H9 (cell line): ENCODE measurements around the gene PNO1. TPM values are rescaled to one million over a fixed set of nuclear protein-coding genes. Genes with fewer than 3 reads are reported as not detected.
"Not testable (repeated sequence)": the region's sequence is repeated elsewhere in the genome, so short reads cannot be mapped to it uniquely, and the experiment has no call there.

ENCODE experiments used
- DNase-seq: peaks from one replicate; pipeline ENCODE4 v3.0.0-alpha.2; 2017
- H2AFZ ChIP-seq: one replicate; pipeline ENCODE4 v1.6.1; 2013; ENCODE audit warnings: mild to moderate bottlenecking, low read length, control low read depth, moderate library complexity
- H2AK5ac ChIP-seq: 2 replicates; pipeline ENCODE4 v1.6.1; 2013; ENCODE audit warnings: low read length, control low read depth, mixed read lengths; ENCODE audit not compliant: insufficient read length
- H2BK120ac ChIP-seq: one replicate; pipeline ENCODE4 v1.6.1; 2013; ENCODE audit warnings: low read depth, mild to moderate bottlenecking, low read length, control low read depth, inconsistent platforms; ENCODE audit not compliant: poor library complexity, severe bottlenecking
- H2BK12ac ChIP-seq: 2 replicates; pipeline ENCODE4 v1.6.1; 2013; ENCODE audit warnings: low read length, control low read depth, mixed read lengths, low read depth; ENCODE audit not compliant: insufficient read length
- H2BK15ac ChIP-seq: 2 replicates; pipeline ENCODE4 v1.6.1; 2013; ENCODE audit warnings: low read depth, low read length, control low read depth
- H2BK20ac ChIP-seq: one replicate; pipeline ENCODE4 v1.6.1; 2013; ENCODE audit warnings: low read depth, mild to moderate bottlenecking, low read length, control low read depth, inconsistent platforms; ENCODE audit not compliant: poor library complexity, severe bottlenecking
- H2BK5ac ChIP-seq: 2 replicates; pipeline ENCODE4 v1.6.1; 2013; ENCODE audit warnings: low read length, control low read depth, mixed read lengths; ENCODE audit not compliant: insufficient read length
- H3K14ac ChIP-seq: 2 replicates; pipeline ENCODE4 v1.6.1; 2013; ENCODE audit warnings: low read length, control low read depth; ENCODE audit not compliant: insufficient read depth
- H3K18ac ChIP-seq: 2 replicates; pipeline ENCODE4 v1.6.1; 2013; ENCODE audit warnings: low read depth, mild to moderate bottlenecking, mixed read lengths, low read length, control low read depth; ENCODE audit not compliant: insufficient read length
- H3K23ac ChIP-seq: 2 replicates; pipeline ENCODE4 v1.6.1; 2013; ENCODE audit warnings: low read length, control low read depth, mixed read lengths, low read depth; ENCODE audit not compliant: insufficient read length
- H3K23me2 ChIP-seq: 2 replicates; pipeline ENCODE4 v1.6.1; 2013; ENCODE audit warnings: low read depth, mild to moderate bottlenecking, mixed read lengths, low read length, control low read depth; ENCODE audit not compliant: insufficient read length, poor library complexity, severe bottlenecking
- H3K27ac ChIP-seq: 2 replicates; pipeline ENCODE4 v1.5.1; 2013; ENCODE audit warnings: low read length, control low read depth, mixed read lengths, low read depth; ENCODE audit not compliant: insufficient read length
- H3K27me3 ChIP-seq: 2 replicates; pipeline ENCODE4 v1.6.1; 2013; ENCODE audit warnings: low read length, control low read depth, inconsistent platforms; ENCODE audit not compliant: insufficient read depth
- H3K4ac ChIP-seq: 2 replicates; pipeline ENCODE4 v1.6.1; 2013; ENCODE audit warnings: low read depth, mild to moderate bottlenecking, control low read depth, inconsistent platforms, low read length, moderate library complexity
- H3K4me1 ChIP-seq: 2 replicates; pipeline ENCODE4 v1.6.1; 2013; ENCODE audit warnings: low read length, control low read depth, inconsistent platforms; ENCODE audit not compliant: insufficient read depth
- H3K4me2 ChIP-seq: 2 replicates; pipeline ENCODE4 v1.6.1; 2013; ENCODE audit warnings: low read length, control low read depth, mixed read lengths; ENCODE audit not compliant: insufficient read length, insufficient read depth
- H3K56ac ChIP-seq: 2 replicates; pipeline ENCODE4 v1.6.1; 2013; ENCODE audit warnings: low read depth, mild to moderate bottlenecking, mixed read lengths, low read length, control low read depth; ENCODE audit not compliant: insufficient read length
- H3K79me1 ChIP-seq: 2 replicates; pipeline ENCODE4 v1.6.1; 2013; ENCODE audit warnings: low read depth, mild to moderate bottlenecking, moderate library complexity, low read length, control low read depth, inconsistent platforms; ENCODE audit not compliant: insufficient read depth, poor library complexity, severe bottlenecking
- H3K79me2 ChIP-seq: 2 replicates; pipeline ENCODE4 v1.6.1; 2013; ENCODE audit warnings: low read length, control low read depth, inconsistent platforms; ENCODE audit not compliant: insufficient read depth
- H3K9ac ChIP-seq: 2 replicates; pipeline ENCODE4 v1.6.1; 2013; ENCODE audit warnings: low read length, control low read depth, mixed read lengths; ENCODE audit not compliant: insufficient read length; ENCODE audit errors: extremely low read depth
- H3K9me3 ChIP-seq: one replicate; pipeline ENCODE4 v1.6.1; 2013; ENCODE audit warnings: low read depth, low read length, inconsistent platforms; ENCODE audit not compliant: control insufficient read depth
- H3T11ph ChIP-seq: one replicate; pipeline ENCODE4 v1.6.1; 2013; ENCODE audit warnings: mild to moderate bottlenecking, low read length, control low read depth, inconsistent platforms
- H4K20me1 ChIP-seq: one replicate; pipeline ENCODE4 v1.6.1; 2013; ENCODE audit not compliant: control insufficient read depth, insufficient read length, insufficient read depth
- H4K5ac ChIP-seq: 2 replicates; pipeline ENCODE4 v1.6.1; 2013; ENCODE audit warnings: low read depth, mild to moderate bottlenecking, mixed read lengths, low read length, control low read depth; ENCODE audit not compliant: insufficient read length
- H4K8ac ChIP-seq: replicated peaks from 2 replicates; pipeline ENCODE4 v1.6.1; 2013; ENCODE audit warnings: low read length, control low read depth, mixed read lengths, low read depth; ENCODE audit not compliant: insufficient read length
- H4K91ac ChIP-seq: 2 replicates; pipeline ENCODE4 v1.6.1; 2013; ENCODE audit warnings: low read depth, mild to moderate bottlenecking, moderate library complexity, mixed read lengths, low read length, control low read depth; ENCODE audit not compliant: insufficient read length
- H3K27ac Mint-ChIP-seq, 3 experiments: 2 replicates in 2 of 3; 3 replicates in 1 of 3; pipeline ENCODE4 v1.8.0; 2020 to 2021; ENCODE audit warnings: mixed read lengths in 3 of 3, mild to moderate bottlenecking in 1 of 3, moderate library complexity in 1 of 3
- H3K27me3 Mint-ChIP-seq: 2 replicates; pipeline ENCODE4 v1.8.0; 2021; ENCODE audit warnings: low read depth, mild to moderate bottlenecking, moderate library complexity, mixed read lengths
- H3K36me3 Mint-ChIP-seq, 3 experiments: 2 replicates in 2 of 3; 3 replicates in 1 of 3; pipeline ENCODE4 v1.8.0; 2020 to 2021; ENCODE audit warnings: low read depth in 3 of 3, mixed read lengths in 3 of 3; ENCODE audit not compliant: insufficient read depth in 1 of 3
- H3K4me1 Mint-ChIP-seq, 2 experiments: 2 replicates each; pipeline ENCODE4 v1.8.0; 2020; ENCODE audit warnings: mixed read lengths in 2 of 2
- H3K4me3 Mint-ChIP-seq, 2 experiments: 2 replicates in 1 of 2; 3 replicates in 1 of 2; pipeline ENCODE4 v1.8.0; 2020 to 2021; ENCODE audit warnings: mild to moderate bottlenecking in 2 of 2, mixed read lengths in 2 of 2, moderate library complexity in 1 of 2
- H3K9me3 Mint-ChIP-seq, 2 experiments: 2 replicates in 1 of 2; 3 replicates in 1 of 2; pipeline ENCODE4 v1.8.0; 2020; ENCODE audit warnings: mild to moderate bottlenecking in 2 of 2, mixed read lengths in 2 of 2, moderate library complexity in 1 of 2
- WGBS: extraction: QIAGEN DNeasy Blood & Tissue Kit; methylation state at CpG from one replicate; pipeline ENCODE4 v1.1.7; 2013; ENCODE audit warnings: missing lambda C conversion rate, low lambda C conversion rate, mixed read lengths; ENCODE audit not compliant: insufficient read length; ENCODE audit errors: extremely low coverage; 5-methylcytosine and 5-hydroxymethylcytosine counted together
- total RNA-seq: library from RNA; stranded (reverse); gene quantifications from 2 replicates; pipeline ENCODE4 v1.2.1, GENCODE V29; 2021
- TF ChIP-seq, protein P1 (sequence below): fragments of 200-600 bp; sonication (generic); conservative IDR thresholded peaks from 3 replicates; pipeline ENCODE4 v1.8.0; 2021; ENCODE audit warnings: antibody characterized with exemption, mild to moderate bottlenecking

Gene PNO1
- total RNA-seq, 1 experiment from 2014 or later, result 46.5 TPM

DNA sequence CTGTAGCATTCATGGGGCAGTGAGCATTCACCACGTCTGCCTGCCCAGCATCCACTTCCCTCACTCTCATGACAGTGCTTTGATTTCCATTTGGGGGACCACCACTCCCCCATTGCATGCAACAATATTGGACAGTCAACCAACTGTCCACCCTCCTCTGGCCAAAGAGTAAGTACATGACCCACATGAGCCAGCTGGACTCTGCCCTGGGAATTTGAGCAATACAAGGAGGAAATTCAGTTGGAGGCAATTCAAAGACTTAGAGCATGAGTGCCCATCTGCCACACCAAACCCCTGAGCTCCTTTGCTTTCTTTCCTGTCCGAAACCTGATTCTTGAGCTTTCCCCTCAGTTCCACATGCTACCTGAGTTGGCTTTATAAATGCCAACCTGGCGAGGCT is 41.7 kb upstream of the PNO1 start:
- H3K27me3 Mint-ChIP-seq, result peaks cover 2% of the 10 kb centered on the region; the same call in 1 of the 2 replicates

DNA sequence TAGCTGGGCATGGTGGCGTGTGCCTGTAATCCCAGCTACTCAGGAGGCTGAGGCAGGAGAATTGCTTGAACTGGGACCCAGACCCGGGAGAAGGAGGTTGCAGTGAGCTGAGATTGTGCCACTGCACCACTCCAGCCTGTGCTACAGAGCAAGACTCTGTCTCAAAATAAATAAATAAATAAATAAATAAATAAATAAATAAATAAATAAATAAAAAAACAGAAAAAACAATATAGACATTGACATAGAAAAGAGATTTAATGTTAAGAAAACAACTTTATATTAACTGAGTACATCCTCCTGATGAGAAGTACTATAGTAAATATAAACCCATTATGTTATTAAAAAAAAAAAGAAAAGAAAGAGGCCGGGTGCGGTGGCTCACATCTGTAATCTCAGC is 39.8 kb upstream of the PNO1 start:
- not testable (repeated sequence) for H3K4me3 Mint-ChIP-seq, H4K20me1 ChIP-seq, H3K4me1 ChIP-seq, H3K36me3 Mint-ChIP-seq, H3K9ac ChIP-seq, H3K27ac Mint-ChIP-seq, H3T11ph ChIP-seq, H4K91ac ChIP-seq, H3K9me3 ChIP-seq, H4K8ac ChIP-seq, H3K23ac ChIP-seq, H2BK20ac ChIP-seq, H2BK12ac ChIP-seq, H2BK120ac ChIP-seq, DNase-seq, H3K27ac ChIP-seq, H3K79me2 ChIP-seq, H2BK5ac ChIP-seq, H3K27me3 Mint-ChIP-seq, H3K4me1 Mint-ChIP-seq, H3K4ac ChIP-seq, H2AFZ ChIP-seq, H3K23me2 ChIP-seq, H4K5ac ChIP-seq, H2BK15ac ChIP-seq, H3K18ac ChIP-seq, H3K9me3 Mint-ChIP-seq, H2AK5ac ChIP-seq, H3K27me3 ChIP-seq, H3K79me1 ChIP-seq, H3K4me2 ChIP-seq, H3K56ac ChIP-seq, H3K14ac ChIP-seq
- no CpG with 5 or more reads among the region's 4 CpGs for WGBS

More for the DNA sequence above, 41.7 kb upstream of the PNO1 start:
- H3K79me1 ChIP-seq, result no peaks in the 10 kb centered on the region
- no peak overlapping the region for H4K5ac ChIP-seq
- H2BK5ac ChIP-seq, result no peak overlapping the region
- H3K23ac ChIP-seq, result no peak overlapping the region
- no peak overlapping the region for H2AFZ ChIP-seq
- DNase-seq, result no peak
- no peaks in the 10 kb centered on the region for H3K27me3 ChIP-seq
- H2BK120ac ChIP-seq, result no peak overlapping the region
- H3K14ac ChIP-seq, result no peak overlapping the region
- no peak overlapping the region for H2BK20ac ChIP-seq
- H4K91ac ChIP-seq, result no peak overlapping the region
- no peaks in the 10 kb centered on the region for H3K9me3 ChIP-seq
- WGBS, result no CpG with 5 or more reads among the region's 3 CpGs
- H3T11ph ChIP-seq, result no peak overlapping the region
- no peaks in the 10 kb centered on the region for H4K20me1 ChIP-seq
- no peaks in the 10 kb centered on the region for H3K23me2 ChIP-seq
- H2AK5ac ChIP-seq, result no peak overlapping the region
- no peak overlapping the region for H3K18ac ChIP-seq
- H3K4ac ChIP-seq, result no peak overlapping the region
- Mint-ChIP-seq H3K9me3 (no peaks in the 10 kb centered on the region), H3K4me1 (peaks cover 3 to 4% of the 10 kb centered on the region in 2 experiments; a peak in 2 of 4 replicates), H3K27ac (no peak overlapping the region), H3K36me3 (no peaks in the 10 kb centered on the region), H3K4me3 (no peak overlapping the region)
- H3K4me2 ChIP-seq, result no peak overlapping the region
- H3K4me1 ChIP-seq, result no peaks in the 10 kb centered on the region
- H3K9ac ChIP-seq, result no peak overlapping the region
- H2BK12ac ChIP-seq, result no peak overlapping the region
- H3K56ac ChIP-seq, result no peak overlapping the region
- TF ChIP-seq, protein P1, sequence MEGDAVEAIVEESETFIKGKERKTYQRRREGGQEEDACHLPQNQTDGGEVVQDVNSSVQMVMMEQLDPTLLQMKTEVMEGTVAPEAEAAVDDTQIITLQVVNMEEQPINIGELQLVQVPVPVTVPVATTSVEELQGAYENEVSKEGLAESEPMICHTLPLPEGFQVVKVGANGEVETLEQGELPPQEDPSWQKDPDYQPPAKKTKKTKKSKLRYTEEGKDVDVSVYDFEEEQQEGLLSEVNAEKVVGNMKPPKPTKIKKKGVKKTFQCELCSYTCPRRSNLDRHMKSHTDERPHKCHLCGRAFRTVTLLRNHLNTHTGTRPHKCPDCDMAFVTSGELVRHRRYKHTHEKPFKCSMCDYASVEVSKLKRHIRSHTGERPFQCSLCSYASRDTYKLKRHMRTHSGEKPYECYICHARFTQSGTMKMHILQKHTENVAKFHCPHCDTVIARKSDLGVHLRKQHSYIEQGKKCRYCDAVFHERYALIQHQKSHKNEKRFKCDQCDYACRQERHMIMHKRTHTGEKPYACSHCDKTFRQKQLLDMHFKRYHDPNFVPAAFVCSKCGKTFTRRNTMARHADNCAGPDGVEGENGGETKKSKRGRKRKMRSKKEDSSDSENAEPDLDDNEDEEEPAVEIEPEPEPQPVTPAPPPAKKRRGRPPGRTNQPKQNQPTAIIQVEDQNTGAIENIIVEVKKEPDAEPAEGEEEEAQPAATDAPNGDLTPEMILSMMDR, result no peak
- no peaks in the 10 kb centered on the region for H3K79me2 ChIP-seq
- no peak overlapping the region for H2BK15ac ChIP-seq
- no peak overlapping the region for H4K8ac ChIP-seq
- no peak overlapping the region for H3K27ac ChIP-seq
